ENCODE data around the gene ZNF575.
"Not testable (repeated sequence)": the region's sequence is repeated elsewhere in the genome, so short reads cannot be mapped to it uniquely, and the experiment has no call there.

Gene ZNF575

DNA sequence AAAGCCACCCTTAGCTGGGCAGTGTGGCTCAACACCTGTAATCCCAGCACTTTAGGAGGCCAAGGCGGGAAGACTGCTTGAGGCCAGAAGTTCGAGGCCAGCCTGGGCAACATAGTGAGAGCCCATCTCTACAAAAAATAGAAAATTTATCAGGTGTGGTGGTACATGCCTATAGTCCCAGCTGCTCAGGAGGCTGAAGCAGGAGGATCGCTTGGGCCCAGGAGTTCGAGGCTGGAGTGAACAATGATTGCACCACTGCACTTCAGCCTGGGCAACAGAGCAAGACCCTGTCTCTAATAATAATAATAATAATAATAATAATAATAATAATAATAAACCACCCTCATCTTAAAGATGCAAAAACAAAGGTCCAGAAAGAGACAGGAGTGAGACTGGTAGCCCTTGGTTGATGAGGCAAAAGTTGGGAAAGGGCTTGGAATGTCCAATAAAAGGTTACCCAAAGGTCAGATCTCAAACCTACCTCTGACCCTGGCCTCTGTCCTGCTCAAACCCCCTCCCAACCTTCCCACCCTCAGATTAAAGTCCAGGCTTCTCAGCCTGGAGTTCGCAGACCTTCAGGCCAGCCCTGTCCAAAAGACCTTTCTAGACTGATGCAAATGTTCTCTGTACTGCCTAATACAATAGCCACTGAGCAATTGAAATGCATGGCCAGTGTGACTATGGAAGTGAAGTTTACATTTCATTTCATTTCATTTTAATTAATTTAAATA, 9.1 kb downstream of the ZNF575 start:
- DNase-seq (ENCODE audit: low read depth in 4 of 4, low spot score in 1 of 4): no peak

DNA sequence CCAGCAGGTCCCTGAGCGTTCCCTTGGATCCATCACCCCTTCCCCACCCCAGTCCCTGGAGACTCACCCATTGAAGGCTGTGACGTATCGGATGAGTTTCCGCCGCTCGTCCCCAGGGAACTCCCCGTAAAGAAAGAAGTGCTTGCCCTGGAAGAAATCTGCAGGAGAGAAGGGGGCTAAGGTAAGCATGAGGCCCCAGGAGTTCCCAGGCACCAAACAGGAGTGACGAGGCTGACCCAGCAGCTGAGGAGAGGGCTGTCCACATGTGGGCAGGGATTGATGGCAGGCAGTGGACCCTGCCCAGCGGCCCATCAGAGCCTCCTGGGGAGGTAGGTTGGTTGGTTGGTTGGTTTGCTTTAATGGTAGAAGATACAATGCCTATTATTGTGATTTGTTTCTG, 11.1 kb downstream of the ZNF575 start:
- no peak for DNase-seq (ENCODE audit: low read depth in 4 of 4, low spot score in 1 of 4)

DNA sequence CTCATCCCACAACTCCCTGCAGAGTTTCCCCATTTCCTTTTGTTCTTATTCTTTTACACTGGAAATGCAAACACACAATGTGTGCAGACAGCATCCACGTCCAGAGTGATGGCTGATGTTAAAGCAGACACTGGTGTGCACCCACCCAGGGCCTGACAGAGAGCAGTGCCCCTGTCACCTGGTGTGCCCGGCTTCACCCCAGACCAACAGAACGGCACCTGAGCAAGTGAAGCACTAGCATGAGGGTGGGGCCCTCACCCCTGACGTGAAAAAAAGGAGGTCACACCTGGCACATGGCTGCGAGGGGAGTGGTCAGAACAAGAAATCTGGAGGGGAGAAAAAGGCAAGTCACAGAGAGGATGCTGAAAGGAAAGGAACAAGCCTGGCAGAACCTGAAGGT, 12.3 kb downstream of the ZNF575 start:
- no peak for DNase-seq (ENCODE audit: low read depth in 4 of 4, low spot score in 1 of 4)

DNA sequence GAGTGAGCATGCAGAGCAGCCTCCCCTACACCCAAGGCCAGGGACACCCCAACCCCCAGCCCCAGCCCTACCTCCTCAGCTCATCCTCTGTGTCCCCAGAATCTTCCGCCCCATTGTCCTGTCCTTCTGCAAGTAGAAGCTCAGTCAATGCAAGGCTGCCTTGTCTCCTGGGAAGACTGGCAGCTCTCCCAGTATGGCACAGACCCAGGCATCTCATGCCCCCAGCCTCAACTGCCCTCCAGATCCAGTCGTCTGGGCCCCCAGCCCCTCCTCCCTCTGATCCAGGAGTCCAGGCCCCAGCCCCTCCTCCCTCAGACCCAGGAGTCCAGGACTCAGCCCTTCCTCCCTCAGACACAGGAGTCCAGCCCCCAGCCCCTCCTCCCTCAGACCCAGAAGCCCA, 13.0 kb downstream of the ZNF575 start:
- DNase-seq (ENCODE audit: low read depth in 4 of 4, low spot score in 1 of 4): no peak

DNA sequence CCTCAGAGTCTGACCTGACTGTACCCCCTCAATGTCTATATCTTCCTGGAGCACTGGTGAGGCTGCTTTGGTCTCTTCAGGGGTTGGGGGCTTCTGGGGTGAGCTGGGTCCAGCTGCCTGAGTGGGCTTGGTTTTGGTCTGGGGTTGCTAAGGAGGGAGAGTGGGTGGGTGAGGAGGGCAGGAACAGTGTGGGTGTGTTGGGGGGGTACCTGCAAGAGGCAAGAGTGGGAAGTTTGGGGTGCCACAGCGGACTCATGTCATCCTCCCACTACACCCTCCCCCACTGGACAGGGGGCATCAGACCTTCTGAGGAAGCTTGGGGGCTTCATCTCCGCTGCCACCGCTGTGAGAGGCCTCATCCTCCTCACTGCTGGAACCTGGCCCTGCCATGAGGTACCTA, 13.6 kb downstream of the ZNF575 start:
- no peak for DNase-seq (ENCODE audit: low read depth in 4 of 4, low spot score in 1 of 4)

DNA sequence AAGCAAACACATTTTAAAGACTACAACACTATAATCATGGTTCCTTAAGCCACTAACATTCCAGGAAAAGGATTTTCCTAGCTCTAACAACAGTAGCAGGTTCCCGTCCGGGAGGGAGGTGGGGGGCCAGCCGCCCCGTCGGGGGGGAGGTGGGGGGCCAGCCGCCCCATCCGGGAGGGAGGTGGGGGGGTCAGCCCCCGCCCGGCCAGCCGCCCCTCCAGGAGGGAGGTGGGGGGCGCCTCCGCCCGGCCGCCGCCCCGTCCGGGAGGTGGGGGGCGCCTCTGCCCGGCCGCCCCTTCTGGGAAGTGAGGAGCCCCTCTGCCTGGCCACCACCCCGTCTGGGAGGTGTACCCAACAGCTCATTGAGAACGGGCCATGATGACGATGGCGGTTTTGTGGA, 14.9 kb downstream of the ZNF575 start:
- DNase-seq (ENCODE audit: low read depth in 4 of 4, low spot score in 1 of 4): not testable (repeated sequence)

DNA sequence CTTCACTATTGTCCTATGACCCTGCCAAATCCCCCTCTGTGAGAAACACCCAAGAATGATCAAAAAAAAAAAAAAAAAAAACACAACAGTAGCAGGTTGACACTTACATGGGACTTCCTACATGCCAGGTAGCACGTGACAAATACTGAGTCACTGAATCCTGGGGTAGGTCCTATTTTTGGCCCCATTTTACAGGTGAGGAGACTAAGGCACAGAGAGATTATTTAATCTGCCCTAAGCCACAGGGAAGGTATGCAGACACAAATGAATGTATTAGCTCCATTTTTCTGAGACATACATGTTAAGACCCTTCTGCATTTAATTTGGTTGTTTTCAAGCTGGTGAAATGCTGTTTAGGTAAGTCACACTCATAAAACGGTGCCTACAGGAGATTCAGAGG, 15.7 kb downstream of the ZNF575 start:
- no peak for DNase-seq (ENCODE audit: low read depth in 4 of 4, low spot score in 1 of 4)

DNA sequence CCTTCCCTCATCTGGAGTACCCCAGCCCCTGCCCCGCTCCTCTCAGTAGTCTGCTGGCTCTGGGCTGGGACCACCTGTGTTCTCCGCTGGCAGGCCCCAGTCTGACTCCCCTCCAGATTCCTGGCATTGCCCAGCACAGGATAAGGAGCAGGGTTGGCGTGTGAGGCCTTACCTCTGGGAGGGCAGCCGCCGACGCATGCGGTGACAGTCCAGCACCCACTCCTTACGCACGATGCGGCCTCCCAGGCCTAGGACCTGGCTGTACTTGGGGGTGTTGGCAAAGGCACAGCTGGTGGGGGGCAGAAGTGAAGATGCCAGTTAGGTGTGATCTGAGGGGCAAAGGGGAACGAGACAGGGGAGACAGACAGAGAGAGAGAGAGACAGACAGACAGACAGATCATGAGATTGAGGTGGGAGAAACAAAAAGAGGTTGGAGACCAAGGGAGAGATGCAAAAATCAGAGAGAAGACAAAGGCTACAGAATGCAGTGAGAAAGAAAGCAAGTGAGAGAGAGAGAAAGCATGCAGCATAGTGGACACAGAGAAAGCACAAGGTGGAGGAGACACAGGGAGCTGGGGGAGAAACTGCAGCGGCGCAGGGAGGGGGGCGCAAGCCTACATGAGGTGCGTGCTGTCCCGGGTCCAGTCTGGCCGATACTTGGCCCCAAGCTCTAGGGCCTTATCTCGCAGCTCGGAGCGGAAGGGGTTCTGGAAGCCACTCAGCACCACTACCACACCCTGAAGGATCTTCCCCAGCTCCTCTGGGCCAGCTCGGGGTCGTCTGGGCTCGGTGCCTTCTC, 18.6 kb downstream of the ZNF575 start:
- DNase-seq (ENCODE audit: low read depth in 4 of 4, low spot score in 1 of 4): no peak

DNA sequence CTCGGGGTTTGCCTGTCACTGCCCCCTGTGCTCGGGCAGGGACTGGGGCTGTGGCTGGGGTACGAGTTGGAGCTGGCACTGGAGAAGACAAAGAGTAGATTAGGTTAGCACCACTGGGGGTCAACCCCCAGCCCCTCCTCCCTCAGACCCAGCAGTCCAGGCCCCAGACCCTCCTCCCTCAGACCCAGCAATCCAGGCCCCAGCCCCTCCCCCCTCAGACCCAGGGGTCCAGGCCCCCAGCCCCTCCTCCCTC, 19.1 kb downstream of the ZNF575 start:
- no peak for DNase-seq (ENCODE audit: low read depth in 4 of 4, low spot score in 1 of 4)

DNA sequence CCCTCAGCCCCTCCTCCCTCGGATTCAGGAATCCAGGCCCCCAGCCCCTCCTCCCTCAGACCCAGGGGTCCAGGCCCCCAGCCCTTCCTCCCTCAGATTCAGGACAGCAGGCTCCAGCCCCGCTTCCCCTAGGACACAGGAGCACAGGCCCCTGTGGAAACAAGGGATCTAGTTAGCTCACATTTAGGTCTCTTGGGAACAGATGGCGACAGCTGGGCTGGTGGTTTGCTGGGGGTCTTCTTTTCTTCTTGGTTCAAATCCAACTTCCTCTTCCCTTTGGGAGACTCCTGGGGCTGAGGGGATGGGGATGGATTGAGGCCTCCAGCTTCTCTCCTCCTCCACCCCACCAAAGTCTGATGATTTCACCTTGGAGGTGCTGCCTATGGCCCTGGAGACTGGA, 19.6 kb downstream of the ZNF575 start:
- no peak for DNase-seq (ENCODE audit: low read depth in 4 of 4, low spot score in 1 of 4)

DNA sequence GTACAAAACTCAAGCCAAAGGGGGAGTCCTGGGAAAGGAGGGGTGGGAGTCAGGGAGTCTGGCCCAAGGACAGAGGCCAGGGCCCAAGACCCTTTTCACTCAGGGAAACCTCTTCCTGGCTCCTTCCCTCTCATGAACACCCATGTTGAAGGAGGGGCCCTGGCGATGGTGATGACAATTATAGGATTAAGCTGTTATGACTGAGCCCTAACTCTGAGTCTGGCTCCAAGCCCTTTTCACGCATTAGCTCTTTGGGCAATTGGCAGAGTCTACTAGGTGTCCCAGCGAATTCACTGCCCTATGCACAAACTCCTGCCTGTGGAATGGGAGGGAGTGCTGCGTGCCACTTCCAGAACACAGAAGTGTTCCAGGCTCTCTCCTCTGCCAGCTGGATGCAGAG, 20.7 kb downstream of the ZNF575 start:
- DNase-seq (ENCODE audit: low read depth in 4 of 4, low spot score in 1 of 4): no peak

DNA sequence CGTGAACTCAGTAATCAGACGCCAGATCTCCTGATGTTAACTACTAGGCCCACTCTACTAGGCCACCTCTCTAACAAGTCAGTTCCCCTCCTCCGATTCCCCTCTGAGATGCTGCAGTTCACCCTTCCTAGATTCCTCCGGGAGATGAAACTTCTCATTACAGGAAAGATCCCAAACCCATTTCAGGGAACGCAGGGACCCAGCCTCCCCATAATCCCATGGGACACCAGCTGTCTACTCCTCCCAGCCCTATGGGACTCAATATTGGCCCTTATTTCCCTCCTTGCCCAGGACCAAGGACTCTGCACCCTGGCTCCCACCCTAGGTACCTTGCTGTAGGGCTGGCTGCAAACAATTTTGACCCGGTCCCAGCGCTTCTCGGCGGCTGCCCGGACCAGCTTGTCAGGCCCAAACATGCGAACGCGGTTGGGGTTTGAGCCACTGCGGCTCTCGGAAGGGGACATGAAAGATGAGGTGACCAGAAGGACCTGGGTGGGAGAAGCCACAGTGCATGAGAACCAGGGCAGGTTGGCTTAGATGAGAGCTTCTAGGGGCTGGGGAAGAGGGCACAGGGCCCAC, 21.4 kb downstream of the ZNF575 start:
- no peak for DNase-seq (ENCODE audit: low read depth in 4 of 4, low spot score in 1 of 4)

DNA sequence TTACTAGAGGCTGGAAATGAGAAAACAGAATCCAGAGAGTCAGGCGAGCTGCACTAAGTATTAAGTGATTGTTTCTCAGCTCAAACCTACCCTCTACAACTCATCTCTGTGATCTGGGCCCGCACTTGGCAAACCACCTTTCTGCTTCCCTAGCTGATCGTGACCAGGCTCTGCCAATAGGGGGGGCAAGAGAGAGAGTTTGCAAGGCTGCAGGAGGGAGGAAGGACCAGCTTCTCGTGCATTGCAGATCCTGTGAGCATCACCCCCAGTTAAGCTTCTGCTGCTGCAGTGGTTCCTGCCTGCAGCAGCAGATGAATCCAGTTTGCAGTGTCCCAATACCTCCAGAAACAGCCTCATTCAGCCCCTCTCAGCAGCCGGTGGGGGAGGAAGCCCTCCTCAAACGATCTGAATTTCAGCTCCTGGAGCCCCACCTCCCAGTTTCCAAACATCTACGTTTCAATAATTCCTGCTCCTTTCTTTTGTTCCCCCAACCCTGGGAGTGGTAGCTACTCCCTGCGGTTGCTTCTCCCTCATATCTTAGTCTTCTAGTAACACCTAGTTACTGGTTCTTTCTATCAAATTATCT, 22.3 kb downstream of the ZNF575 start:
- peak; percentile 59 to 72 (median 70) for DNase-seq (ENCODE audit: low read depth in 4 of 4, low spot score in 1 of 4)

DNA sequence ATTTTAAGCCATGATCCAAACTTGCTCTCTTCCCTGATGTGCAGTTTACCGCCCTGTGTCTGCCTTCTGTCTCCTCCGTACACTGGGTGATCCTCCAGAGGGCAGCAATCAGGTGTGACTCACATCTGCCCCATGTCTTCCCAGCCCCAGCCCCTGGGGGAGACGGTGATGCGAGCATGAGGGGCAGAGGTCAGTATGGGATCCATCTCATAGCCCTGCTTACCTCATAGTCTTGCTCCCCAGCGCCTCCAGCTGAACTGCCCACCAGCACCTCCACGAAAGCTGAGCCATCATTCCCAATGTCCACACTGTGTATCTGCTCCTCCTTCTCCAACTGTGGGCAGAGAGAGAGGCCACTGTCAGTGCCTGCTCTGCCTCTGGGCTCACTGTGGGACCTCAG, 27.7 kb downstream of the ZNF575 start:
- DNase-seq (ENCODE audit: low read depth in 4 of 4, low spot score in 1 of 4): no peak

DNA sequence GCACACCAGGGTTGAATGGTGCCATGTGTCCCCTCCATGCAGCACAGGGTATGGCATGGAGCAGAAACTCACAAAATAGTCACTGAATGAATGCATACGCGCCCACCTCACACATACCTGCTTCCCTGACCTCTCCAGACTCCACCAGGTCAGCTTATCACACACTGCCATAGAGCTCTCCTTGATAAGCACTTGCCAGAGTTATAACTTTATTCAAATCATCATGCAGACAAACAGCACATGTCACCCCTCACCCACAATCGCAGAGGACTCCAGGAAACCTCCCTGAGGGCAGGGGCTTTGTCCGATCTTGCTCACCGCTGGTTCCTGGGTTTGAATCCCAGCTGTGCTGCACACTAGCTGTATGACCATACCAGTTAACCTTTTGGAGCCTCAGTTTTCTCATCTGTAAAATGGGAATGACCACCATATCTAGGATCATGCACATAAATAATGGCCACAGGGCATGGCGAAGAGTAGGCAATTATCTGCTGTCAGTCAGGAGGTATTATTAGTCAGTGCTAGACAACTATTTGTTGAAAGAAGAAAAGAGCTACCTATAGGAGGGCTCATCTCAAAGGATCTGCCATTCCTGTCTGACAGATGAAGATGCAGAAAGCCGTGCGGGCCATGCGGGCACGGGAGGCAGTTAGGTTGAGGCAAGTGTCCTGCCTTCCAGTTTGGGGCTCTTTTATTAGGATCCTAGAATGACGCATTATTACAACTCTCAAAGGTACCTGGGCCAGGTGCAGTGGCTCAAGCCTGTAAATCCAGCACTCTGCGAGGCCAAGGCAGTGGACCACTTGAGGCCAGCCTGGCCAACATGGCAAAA, 28.4 kb downstream of the ZNF575 start:
- no peak for DNase-seq (ENCODE audit: low read depth in 4 of 4, low spot score in 1 of 4)

DNA sequence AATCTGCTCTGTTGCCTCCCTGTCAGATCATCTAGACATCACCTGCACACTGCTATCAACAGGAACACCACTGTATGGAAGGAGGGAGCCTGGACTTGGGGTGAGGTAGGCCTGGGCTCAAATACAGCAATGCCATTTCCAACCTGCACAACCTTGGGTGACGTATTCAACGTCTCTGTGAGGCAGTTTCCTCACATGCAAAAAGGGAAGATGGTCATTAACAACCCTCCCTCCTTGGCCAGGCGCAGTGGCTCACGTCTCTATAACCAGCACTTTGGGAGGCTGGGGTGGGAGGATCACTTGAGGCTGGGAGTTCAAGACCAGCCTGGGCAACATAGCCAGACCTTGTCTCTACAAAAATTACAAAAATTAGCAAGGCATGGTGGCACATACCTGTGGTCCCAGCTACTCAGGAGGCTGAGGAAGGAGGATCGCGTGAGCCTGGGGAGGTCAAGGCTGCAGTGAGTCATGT, 29.3 kb downstream of the ZNF575 start:
- DNase-seq (ENCODE audit: low read depth in 4 of 4, low spot score in 1 of 4): peak in 1 of 4 experiments; percentile 43

DNA sequence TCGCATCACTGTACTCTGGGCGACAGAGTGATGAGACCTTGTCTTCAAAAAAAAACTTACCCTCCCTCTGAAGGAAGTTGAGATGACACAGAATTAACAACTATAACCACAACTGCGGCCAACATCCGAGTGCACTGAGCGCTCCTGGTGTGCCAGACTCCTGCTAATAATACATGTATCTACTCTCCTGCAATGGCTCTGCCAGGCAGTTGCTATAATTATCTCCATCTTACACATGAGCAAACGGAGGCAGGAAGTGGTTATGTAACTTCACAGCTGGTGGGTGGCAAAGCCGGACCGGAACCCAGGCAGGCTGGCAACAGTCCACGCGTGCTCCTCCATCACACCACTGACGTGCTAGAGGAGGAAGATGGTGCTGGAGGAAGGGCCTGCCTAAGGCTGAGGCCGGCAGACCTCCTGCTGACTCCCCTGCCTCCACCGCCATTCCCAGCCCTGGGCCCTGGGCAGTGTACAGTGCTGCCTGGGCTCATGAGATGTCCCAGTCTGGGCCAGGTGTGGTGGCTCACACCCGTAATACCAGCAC, 29.8 kb downstream of the ZNF575 start:
- DNase-seq (ENCODE audit: low read depth in 4 of 4, low spot score in 1 of 4): peak in 3 of 4 experiments; percentile 27 to 43 (median 39)

DNA sequence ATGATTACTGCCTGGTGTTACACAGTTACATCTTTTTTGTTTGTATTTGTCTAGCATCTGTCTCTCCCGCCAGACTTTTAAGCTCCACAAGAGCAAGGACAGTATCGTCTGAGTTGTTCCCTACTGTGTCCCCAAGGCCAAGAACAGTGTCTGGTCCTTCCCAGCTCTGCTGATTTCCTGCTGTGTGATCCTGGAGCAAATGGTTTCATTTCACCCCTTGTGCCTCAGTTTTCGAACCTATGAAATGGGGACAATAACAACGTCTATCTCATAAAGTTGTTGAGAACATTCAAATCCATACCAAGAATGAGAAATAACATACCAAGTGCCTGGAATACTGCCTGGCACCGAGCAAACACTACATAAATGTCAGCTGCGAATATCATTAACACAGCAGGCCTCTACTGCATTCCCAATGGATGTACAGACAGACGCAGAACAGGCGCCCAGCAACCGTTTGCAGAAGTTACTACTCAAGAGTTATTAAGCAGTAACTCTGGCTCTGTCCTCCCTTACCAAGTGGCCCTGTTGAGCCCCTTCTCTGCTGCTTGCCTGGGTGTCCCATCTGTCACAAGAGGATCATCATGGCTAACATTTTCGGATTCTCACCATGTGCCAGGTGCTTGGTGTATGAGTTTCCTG, 30.9 kb downstream of the ZNF575 start:
- no peak for DNase-seq (ENCODE audit: low read depth in 4 of 4, low spot score in 1 of 4)

DNA sequence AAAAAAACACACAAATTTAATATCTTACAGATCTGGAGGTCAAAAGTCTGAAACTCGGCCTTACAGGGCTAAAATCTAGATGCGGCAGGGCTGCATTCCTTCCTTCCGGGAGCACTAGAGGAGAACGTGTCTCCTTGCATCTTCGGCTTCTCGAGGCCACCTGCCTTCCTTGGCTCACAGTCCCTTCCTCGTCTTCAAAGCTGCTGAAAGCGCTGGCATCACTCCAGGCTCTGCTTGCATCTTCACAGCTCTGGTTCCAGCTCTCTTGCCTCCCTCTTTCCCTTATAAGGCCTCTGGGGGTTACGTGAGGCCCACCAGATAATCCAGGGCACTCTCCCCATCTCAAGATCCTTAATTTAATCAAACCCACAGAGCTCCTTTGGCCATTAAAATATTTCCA, 31.8 kb downstream of the ZNF575 start:
- no peak for DNase-seq (ENCODE audit: low read depth in 4 of 4, low spot score in 1 of 4)

DNA sequence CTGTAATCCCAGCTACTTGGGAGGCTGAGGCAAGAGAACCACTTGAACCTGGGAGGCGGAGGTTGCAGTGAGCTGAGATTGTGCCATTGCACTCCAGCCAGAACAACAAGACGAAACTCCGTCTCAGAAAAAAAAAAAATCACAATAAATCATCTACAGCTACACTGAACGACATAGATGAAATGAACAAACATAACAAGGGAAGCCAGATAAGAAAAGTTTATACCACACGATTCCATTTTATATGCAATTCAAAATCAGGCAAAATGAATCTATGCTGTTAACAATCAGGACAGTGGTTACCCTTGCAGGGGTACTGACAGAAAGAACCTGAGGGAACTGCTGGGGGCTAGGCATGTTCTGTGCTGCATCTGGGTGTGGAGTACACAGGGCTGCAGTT, 36.7 kb downstream of the ZNF575 start:
- DNase-seq (ENCODE audit: low read depth in 4 of 4, low spot score in 1 of 4): no peak

Measured in stimulated activated CD4-positive, alpha-beta T cell treated with anti-CD3 and anti-CD28 coated beads, Interleukin-1b, Interleukin-23, amount 100 ng/mL, for 24 hours (primary cell).